Nephron progenitor cell (in vitro differentiated cells): ENCODE data around the gene MAPK8.

ENCODE experiments used
- DNase-seq: peaks from one replicate; pipeline ENCODE4 v3.0.0; 2021
- H3K27ac Mint-ChIP-seq: 2 replicates; pipeline ENCODE4 v1.8.0; 2021; ENCODE audit warnings: mild to moderate bottlenecking, moderate library complexity, mixed read lengths
- H3K27me3 Mint-ChIP-seq: 2 replicates; pipeline ENCODE4 v1.8.0; 2021; ENCODE audit warnings: mild to moderate bottlenecking, low read depth, mixed read lengths; ENCODE audit not compliant: poor library complexity
- H3K36me3 Mint-ChIP-seq: 2 replicates; pipeline ENCODE4 v1.8.0; 2021; ENCODE audit warnings: low read depth, mixed read lengths
- H3K4me1 Mint-ChIP-seq: 2 replicates; pipeline ENCODE4 v1.8.0; 2021; ENCODE audit warnings: mixed read lengths
- H3K4me3 Mint-ChIP-seq: 2 replicates; pipeline ENCODE4 v1.8.0; 2021; ENCODE audit warnings: mild to moderate bottlenecking, moderate library complexity, mixed read lengths
- H3K9me3 Mint-ChIP-seq: 2 replicates; pipeline ENCODE4 v1.8.0; 2021; ENCODE audit warnings: mild to moderate bottlenecking, moderate library complexity, mixed read lengths
- TF ChIP-seq, protein P1 (sequence below): fragments of 200-600 bp; sonication (generic); IDR thresholded peaks from 2 replicates; pipeline ENCODE4 v1.5.0; 2021; ENCODE audit warnings: antibody characterized with exemption

The MAPK8 gene

DNA sequence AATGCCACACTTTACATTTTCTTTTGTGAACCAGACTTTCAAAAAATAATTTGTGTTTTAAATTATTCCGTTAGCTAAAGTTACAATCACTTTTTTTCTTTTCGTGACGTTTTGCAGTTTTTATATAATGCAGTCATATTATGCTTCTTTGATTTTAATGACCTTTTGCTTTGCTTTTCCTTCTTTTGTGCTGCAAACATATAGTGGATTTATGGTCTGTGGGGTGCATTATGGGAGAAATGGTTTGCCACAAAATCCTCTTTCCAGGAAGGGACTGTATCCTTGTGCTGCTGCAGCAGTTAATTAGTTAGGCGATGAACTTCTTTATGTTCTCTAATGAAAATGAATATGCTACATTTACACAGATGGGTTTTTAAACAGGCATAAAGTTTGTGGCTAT, 117.4 kb downstream of the MAPK8 start:
- Mint-ChIP-seq H3K36me3 (peaks cover 39% of the 10 kb centered on the region), H3K9me3 (no peaks in the 10 kb centered on the region), H3K27me3 (no peaks in the 10 kb centered on the region), H3K27ac (peak overlapping the region; percentile 20), H3K4me1 (no peaks in the 10 kb centered on the region), H3K4me3 (no peak overlapping the region)
- no peak for DNase-seq
- TF ChIP-seq, protein P1, sequence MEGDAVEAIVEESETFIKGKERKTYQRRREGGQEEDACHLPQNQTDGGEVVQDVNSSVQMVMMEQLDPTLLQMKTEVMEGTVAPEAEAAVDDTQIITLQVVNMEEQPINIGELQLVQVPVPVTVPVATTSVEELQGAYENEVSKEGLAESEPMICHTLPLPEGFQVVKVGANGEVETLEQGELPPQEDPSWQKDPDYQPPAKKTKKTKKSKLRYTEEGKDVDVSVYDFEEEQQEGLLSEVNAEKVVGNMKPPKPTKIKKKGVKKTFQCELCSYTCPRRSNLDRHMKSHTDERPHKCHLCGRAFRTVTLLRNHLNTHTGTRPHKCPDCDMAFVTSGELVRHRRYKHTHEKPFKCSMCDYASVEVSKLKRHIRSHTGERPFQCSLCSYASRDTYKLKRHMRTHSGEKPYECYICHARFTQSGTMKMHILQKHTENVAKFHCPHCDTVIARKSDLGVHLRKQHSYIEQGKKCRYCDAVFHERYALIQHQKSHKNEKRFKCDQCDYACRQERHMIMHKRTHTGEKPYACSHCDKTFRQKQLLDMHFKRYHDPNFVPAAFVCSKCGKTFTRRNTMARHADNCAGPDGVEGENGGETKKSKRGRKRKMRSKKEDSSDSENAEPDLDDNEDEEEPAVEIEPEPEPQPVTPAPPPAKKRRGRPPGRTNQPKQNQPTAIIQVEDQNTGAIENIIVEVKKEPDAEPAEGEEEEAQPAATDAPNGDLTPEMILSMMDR, result no peak

DNA sequence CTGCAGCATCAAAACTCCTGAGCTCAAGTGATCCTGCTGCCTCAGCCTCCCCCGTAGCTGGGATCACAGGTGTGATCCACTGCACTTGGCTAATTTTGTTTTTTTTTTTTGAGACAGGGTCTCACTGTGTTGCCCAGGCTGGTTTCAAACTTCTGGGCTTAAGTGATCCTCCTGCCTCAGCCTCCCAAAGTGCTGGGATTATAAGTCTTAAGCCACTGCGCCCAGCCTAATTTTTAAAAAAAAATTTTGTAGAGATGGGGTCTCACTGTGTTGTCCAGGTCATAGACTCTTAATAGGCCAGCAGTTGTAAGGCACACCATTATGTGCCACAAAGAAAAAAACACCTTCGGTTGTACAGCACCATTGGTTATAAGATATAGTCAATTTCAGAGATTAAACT, 122.4 kb downstream of the MAPK8 start:
- Mint-ChIP-seq H3K27me3 (no peaks in the 10 kb centered on the region), H3K36me3 (peaks cover 55% of the 10 kb centered on the region), H3K9me3 (no peaks in the 10 kb centered on the region), H3K27ac (no peak overlapping the region), H3K4me1 (peaks cover 6% of the 10 kb centered on the region), H3K4me3 (no peak overlapping the region)
- TF ChIP-seq, protein P1, result no peak
- no peak for DNase-seq

DNA sequence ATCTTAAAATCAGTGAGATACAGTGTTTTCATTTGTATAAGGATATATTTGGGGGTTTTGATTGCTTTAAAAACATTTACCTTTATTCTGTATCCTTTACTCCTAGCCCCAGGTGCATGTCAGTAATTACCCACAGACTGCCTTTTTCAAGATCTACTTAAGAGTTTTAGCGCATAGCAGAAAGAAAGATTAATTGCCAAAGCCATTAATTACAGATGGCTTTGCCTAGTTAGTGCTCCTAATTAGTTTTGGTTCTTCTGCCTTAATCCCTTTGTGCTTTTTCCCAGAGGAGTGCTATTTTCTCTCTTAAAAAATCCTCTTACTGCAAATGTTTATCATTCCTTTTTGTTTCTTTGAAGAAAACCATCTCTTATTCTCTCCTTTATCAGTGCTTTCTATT, 122.8 kb downstream of the MAPK8 start:
- Mint-ChIP-seq H3K27me3 (no peaks in the 10 kb centered on the region), H3K4me1 (peaks cover 6% of the 10 kb centered on the region), H3K9me3 (no peaks in the 10 kb centered on the region), H3K27ac (no peak overlapping the region), H3K36me3 (peaks cover 55% of the 10 kb centered on the region), H3K4me3 (no peak overlapping the region)
- no peak for DNase-seq
- TF ChIP-seq, protein P1, result no peak

DNA sequence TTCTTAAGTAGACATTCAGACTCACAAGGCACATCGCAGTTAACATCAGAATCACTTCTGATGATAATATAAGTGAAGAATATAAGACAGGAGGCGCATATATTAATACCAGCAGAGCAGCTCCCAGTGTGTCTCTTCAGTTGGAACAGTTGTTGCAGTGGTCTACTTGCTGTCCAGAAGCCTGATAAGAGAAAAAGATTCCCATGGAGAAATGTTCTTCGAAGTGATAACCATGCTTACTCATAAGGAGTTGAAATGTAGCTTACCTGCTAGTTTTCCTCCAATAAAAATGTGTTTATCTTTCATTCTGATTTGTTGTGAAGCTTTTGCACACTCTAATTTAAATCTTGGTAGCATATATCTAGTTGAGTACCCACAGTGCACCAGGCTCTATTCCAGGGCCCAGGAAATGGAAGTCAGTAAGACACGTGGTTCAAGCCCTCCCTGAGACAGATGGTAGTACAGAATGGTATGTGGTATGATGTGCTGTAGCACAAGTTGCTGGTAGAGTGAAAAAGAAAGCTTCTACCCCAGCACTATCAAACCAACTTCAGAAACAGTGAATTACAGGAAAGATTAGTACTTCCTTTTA, 124.0 kb downstream of the MAPK8 start:
- Mint-ChIP-seq H3K27me3 (no peaks in the 10 kb centered on the region), H3K27ac (no peak overlapping the region), H3K36me3 (peaks cover 55% of the 10 kb centered on the region), H3K4me3 (no peak overlapping the region), H3K4me1 (peaks cover 6% of the 10 kb centered on the region), H3K9me3 (no peaks in the 10 kb centered on the region)
- TF ChIP-seq, protein P1, result no peak
- DNase-seq, result no peak

DNA sequence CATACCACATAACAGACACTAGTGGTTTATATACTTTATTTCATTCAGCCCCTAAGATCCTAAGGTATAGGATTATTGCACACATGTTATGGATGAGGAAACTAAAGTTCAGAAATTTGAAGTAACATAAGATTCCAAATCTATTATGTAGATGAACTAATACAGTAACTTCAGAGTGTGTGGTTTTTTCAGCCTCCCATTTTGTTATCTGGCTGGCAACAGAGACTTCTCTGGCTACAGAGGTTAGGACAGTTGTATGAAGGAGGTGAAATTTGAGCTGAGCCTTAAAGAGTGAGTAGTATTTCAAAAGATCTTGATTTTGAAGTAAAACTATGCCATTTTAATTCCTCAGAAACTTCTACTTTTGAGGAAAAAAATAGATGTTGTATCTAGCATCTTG, 125.4 kb downstream of the MAPK8 start:
- no peaks in the 10 kb centered on the region for H3K27me3 Mint-ChIP-seq
- no peak for DNase-seq
- H3K27ac Mint-ChIP-seq, result no peak overlapping the region
- no peak overlapping the region for H3K4me3 Mint-ChIP-seq
- H3K4me1 Mint-ChIP-seq, result peaks cover 6% of the 10 kb centered on the region
- TF ChIP-seq, protein P1, result no peak
- H3K36me3 Mint-ChIP-seq, result peaks cover 49% of the 10 kb centered on the region
- no peaks in the 10 kb centered on the region for H3K9me3 Mint-ChIP-seq

DNA sequence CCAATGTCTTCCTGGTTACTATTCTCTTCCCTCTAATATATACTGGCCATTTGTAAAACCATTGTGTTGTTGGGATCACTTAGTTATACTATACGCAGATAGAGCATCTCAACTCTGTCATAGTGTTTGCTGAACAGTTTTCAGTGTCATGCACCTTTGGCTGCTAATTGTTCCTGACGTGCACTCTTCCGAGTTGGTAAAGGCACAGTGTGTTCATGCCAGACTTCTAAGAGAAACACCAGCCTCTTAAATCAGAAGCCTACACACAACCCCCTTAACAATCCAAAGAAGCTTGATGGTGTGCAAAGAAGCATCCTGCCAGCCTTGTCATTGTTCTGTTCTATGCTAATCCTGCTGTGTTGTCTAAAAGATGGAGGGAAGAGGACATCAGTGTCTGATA, 131.1 kb downstream of the MAPK8 start:
- DNase-seq, result no peak
- TF ChIP-seq, protein P1, result no peak
- Mint-ChIP-seq H3K27me3 (no peaks in the 10 kb centered on the region), H3K4me3 (no peak overlapping the region), H3K4me1 (peaks cover 10% of the 10 kb centered on the region), H3K27ac (peak overlapping the region; percentile 56), H3K9me3 (no peaks in the 10 kb centered on the region), H3K36me3 (peaks cover 10% of the 10 kb centered on the region)
